Endothelial cell of umbilical vein (primary cell): ENCODE measurements around the gene IFI35. TPM values are rescaled to one million over a fixed set of nuclear protein-coding genes. Genes with fewer than 3 reads are reported as not detected.

Experiments
- BruUV-seq: library from RNA; stranded (reverse); fragments of 400-500 nt; replicated peaks from 2 replicates; lab custom pipeline; 2021; lab: Mats Ljungman, UMichigan
- CTCF ChIA-PET: fragments of 300-600, 350-600 bp; sonication (Branson Sonifier 250); formaldehyde crosslinking; loops from one replicate; lab custom pipeline; 2021; ENCODE audit warnings: antibody characterized with exemption, inconsistent platforms; lab: Charles Lee
- POLR2A ChIA-PET: fragments of 300-600, 350-600 bp; sonication (Branson Sonifier 250); formaldehyde crosslinking; loops from one replicate; lab custom pipeline; 2021; ENCODE audit warnings: antibody characterized with exemption, inconsistent platforms; lab: Charles Lee
- DNase-seq: peaks from one replicate; pipeline ENCODE4 v3.0.0-alpha.2; 2011; ENCODE audit warnings: low read depth, low spot score
- FAIRE-seq: peaks from 2 replicates; lab custom pipeline; 2011; peaks lifted over from hg19 to GRCh38; lab: Jason Lieb, UNC
- H2AFZ ChIP-seq: 2 replicates; pipeline ENCODE4 v1.6.0; 2012; ENCODE audit warnings: low read depth, low read length, control low read depth, inconsistent platforms
- H3K27ac ChIP-seq: 2 replicates; pipeline ENCODE4 v1.5.1; 2011; ENCODE audit warnings: low read depth, mild to moderate bottlenecking, control low read depth, low read length, moderate library complexity; ENCODE audit not compliant: insufficient read depth
- H3K27me3 ChIP-seq, 2 experiments: 2 replicates each; pipeline versions ENCODE4 v1.6.0 to v1.6.1; 2011; ENCODE audit warnings: low read length in 2 of 2, mixed read lengths in 1 of 2; ENCODE audit not compliant: control insufficient read depth in 2 of 2, insufficient read depth in 2 of 2
- H3K36me3 ChIP-seq, 2 experiments: 2 replicates in 1 of 2; 3 replicates in 1 of 2; pipeline ENCODE4 v1.5.1; 2011; ENCODE audit warnings: low read length in 2 of 2, mild to moderate bottlenecking in 1 of 2, moderate library complexity in 1 of 2; ENCODE audit not compliant: control insufficient read depth in 2 of 2, insufficient read depth in 2 of 2; ENCODE audit errors: extremely low read depth in 1 of 2
- H3K4me1 ChIP-seq: 3 replicates; pipeline ENCODE4 v1.5.1; 2011; ENCODE audit warnings: mild to moderate bottlenecking, low read length; ENCODE audit not compliant: control insufficient read depth, insufficient read depth; ENCODE audit errors: extremely low read depth
- H3K4me2 ChIP-seq: 2 replicates; pipeline ENCODE4 v1.6.1; 2011; ENCODE audit warnings: low read length, control low read depth, mixed read lengths; ENCODE audit not compliant: insufficient read depth
- H3K4me3 ChIP-seq, 3 experiments: fragments of 200-600 bp in 1 of 3; sonication (generic), shearing (Covaris generic) in 1 of 3; replicated peaks in 1 of 3; 2 replicates each; pipeline ENCODE4 v1.5.1; 2011 to 2016; ENCODE audit warnings: control low read depth in 3 of 3, low read length in 3 of 3, mild to moderate bottlenecking in 2 of 3, inconsistent platforms in 1 of 3, low read depth in 1 of 3, moderate library complexity in 1 of 3; ENCODE audit not compliant: insufficient read depth in 1 of 3
- H3K79me2 ChIP-seq: 2 replicates; pipeline ENCODE4 v1.6.0; 2012; ENCODE audit warnings: low read length, inconsistent platforms; ENCODE audit not compliant: control insufficient read depth, insufficient read depth
- H3K9ac ChIP-seq: replicated peaks from 2 replicates; pipeline ENCODE3; 2011; ENCODE audit warnings: low read length, control low read depth; ENCODE audit not compliant: insufficient read depth; ENCODE audit errors: extremely low read depth
- H3K9me1 ChIP-seq: replicated peaks from 3 replicates; pipeline ENCODE4 v1.6.0; 2011; ENCODE audit warnings: mild to moderate bottlenecking, low read length; ENCODE audit not compliant: control insufficient read depth, insufficient read depth; ENCODE audit errors: extremely low read depth
- H3K9me3 ChIP-seq: replicated peaks from 2 replicates; pipeline ENCODE4 v1.5.1; 2012; ENCODE audit warnings: low read length, inconsistent platforms; ENCODE audit not compliant: control insufficient read depth, insufficient read depth
- H4K20me1 ChIP-seq: replicated peaks from 2 replicates; pipeline ENCODE3; 2011; ENCODE audit warnings: mild to moderate bottlenecking, low read length; ENCODE audit not compliant: control insufficient read depth, insufficient read depth; ENCODE audit errors: extremely low read depth
- CTCF ChIP-seq, 2 donors: IDR thresholded peaks; 1 replicate in 1 of 2; 2 replicates in 1 of 2; pipeline ENCODE4 v1.5.1; 2011; ENCODE audit warnings: low read length in 2 of 2, mild to moderate bottlenecking in 2 of 2, moderate library complexity in 2 of 2, control low read depth in 1 of 2, inconsistent platforms in 1 of 2, low read depth in 1 of 2; ENCODE audit not compliant: insufficient read depth in 1 of 2; ENCODE audit errors: extremely low read depth in 1 of 2
- EZH2 ChIP-seq: IDR thresholded peaks from 2 replicates; pipeline ENCODE4 v1.6.1; 2012; ENCODE audit warnings: borderline replicate concordance, low read depth, mild to moderate bottlenecking, moderate library complexity, low read length, inconsistent platforms; ENCODE audit not compliant: severe bottlenecking
- FOS ChIP-seq: IDR thresholded peaks from 2 replicates; pipeline ENCODE4 v1.6.1; 2011; ENCODE audit warnings: mild to moderate bottlenecking, low read length, moderate library complexity, borderline replicate concordance; ENCODE audit not compliant: insufficient read depth
- GATA2 ChIP-seq: IDR thresholded peaks from 2 replicates; pipeline ENCODE4 v1.7.0; 2011; ENCODE audit warnings: low read depth, mild to moderate bottlenecking, moderate library complexity, mixed read lengths, low read length; ENCODE audit not compliant: insufficient read length, insufficient read depth
- JUN ChIP-seq: IDR thresholded peaks from 2 replicates; pipeline ENCODE4 v1.6.1; 2011; ENCODE audit warnings: borderline replicate concordance, low read depth; ENCODE audit not compliant: insufficient read length, insufficient read depth
- MAX ChIP-seq: IDR thresholded peaks from 2 replicates; pipeline ENCODE4 v1.6.1; 2011; ENCODE audit not compliant: insufficient read depth, insufficient read length
- MYC ChIP-seq: IDR thresholded peaks from one replicate; pipeline ENCODE4 v1.6.1; 2011; ENCODE audit warnings: mild to moderate bottlenecking, low read depth, low read length
- POLR2A ChIP-seq: IDR thresholded peaks from 2 replicates; pipeline ENCODE4 v1.6.1; 2012; ENCODE audit warnings: low read depth, mild to moderate bottlenecking, control low read depth, low read length
- POLR2AphosphoS5 ChIP-seq: IDR thresholded peaks from 2 replicates; pipeline ENCODE4 v1.6.1; 2012; ENCODE audit warnings: low read depth, mild to moderate bottlenecking, control low read depth, low read length, moderate library complexity; ENCODE audit not compliant: insufficient read depth
- dilution Hi-C: fragments of 300-500 bp; cut with MboI; formaldehyde crosslinking; loops from one replicate; pipeline ENCODE4 v1.15.0; 2019; ENCODE audit warnings: low sequenced_read_pairs; ENCODE audit not compliant: extremely low pct_ligation_motif_present
- intact Hi-C: fragments of 100-400 bp; cut with micrococcal nuclease; formaldehyde crosslinking; loops from one replicate; pipeline ENCODE4 v1.10.0; 2022
- polyA plus RNA-seq, 4 experiments: library from polyadenylated mRNA; depleted of rRNA in 3 of 4; stranded (reverse) in 3 of 4; unstranded in 1 of 4; fragments of >200 nt; gene quantifications; 2 replicates each; pipeline versions ENCODE4 v1.2.1 to v1.2.3, GENCODE V29; 2011 to 2012; ENCODE audit warnings: missing spikeins in 1 of 4
- total RNA-seq: library from RNA; stranded (reverse); gene quantifications from 2 replicates; pipeline ENCODE4 v1.2.3, GENCODE V29; 2021

IFI35 gene
- total and polyA plus RNA-seq, 2 donors (not counting 3 experiments of a cell fraction or from before 2014, with no cell fraction given): 11.1 to 22.5 TPM

- BruUV-seq: TSS peak; percentile 19
- intact Hi-C loops (loop anchor here (1.0 to 2.0 kb wide), 3 partner anchors 15 to 149 kb away; partner anchors contain the start of genes IFI35, NBR1 and RPL27), dilution Hi-C loops (no loop called here)
- H4K20me1 ChIP-seq: no peaks in the 10 kb centered on the region
- peak within 1 kb of the TSS; percentile 78 to 97 (median 82) for H3K4me3 ChIP-seq
- H3K4me1 ChIP-seq: peaks cover 27% of the 10 kb centered on the region
- H3K4me2 ChIP-seq: peak within 1 kb of the TSS; percentile 44
- H3K9me1 ChIP-seq: no peaks in the 10 kb centered on the region
- H3K9me3 ChIP-seq: no peaks in the 10 kb centered on the region
- H2AFZ ChIP-seq: peak within 1 kb of the TSS; percentile 87
- H3K9ac ChIP-seq: peak within 1 kb of the TSS; percentile 71
- H3K79me2 ChIP-seq: peaks cover 37% of the 10 kb centered on the region
- peak within 1 kb of the TSS; percentile 60 for H3K27ac ChIP-seq
- CTCF ChIA-PET: interaction anchor here (0.6 to 5.5 kb wide), 3 partner anchors 15 to 294 kb away, joined by 3 to 22 read pairs (median 20); partner anchors contain the start of genes IFI35 and RPL27
- TF ChIP-seq CTCF (IDR thresholded peaks at IDR 0.05; ENCODE audit: extremely low read depth in 1 of 2, insufficient read depth in 1 of 2, low read depth in 1 of 2, low read length in 2 of 2) (no peak), EZH2 (no peak), POLR2A (peak; percentile 77), FOS (no peak), POLR2AphosphoS5 (peak; percentile 57), GATA2 (no peak), MYC (no peak), JUN (no peak), MAX (no peak)
- POLR2A ChIA-PET: interaction anchor here (0.8 to 2.7 kb wide), 3 partner anchors 21 to 294 kb away, joined by 3 to 13 read pairs (median 5); partner anchors contain the start of gene RPL27
- no peaks in the 10 kb centered on the region for H3K27me3 ChIP-seq
- DNase-seq: peak; percentile 78
- H3K36me3 ChIP-seq: peaks cover 0 to 9% of the 10 kb centered on the region in 2 experiments
- FAIRE-seq: peak; percentile 75
These were observed 15.3 kb downstream of the IFI35 start, which contains the start of gene VAT1 for GRCh38 chr17:43021741-43022512. VAT1 (minus strand) TSS chr17:43022385; CDS start chr17:43022322, 63 bp downstream.
